GM23248 (cell line): ENCODE results near the gene ALDH3A1.

Experiments used
- EZH2 ChIP-seq: fragments of 200-600 bp; sonication (generic); IDR thresholded peaks from 2 replicates; pipeline ENCODE4 v1.6.1; 2018; ENCODE audit warnings: antibody characterized with exemption, mild to moderate bottlenecking; ENCODE audit not compliant: insufficient read depth, poor library complexity, severe bottlenecking
- EZH2phosphoT487 ChIP-seq: fragments of 200-600 bp; sonication (generic); IDR thresholded peaks from 2 replicates; pipeline ENCODE4 v1.6.1; 2018; ENCODE audit warnings: antibody characterized with exemption, moderate library complexity, mild to moderate bottlenecking, low read depth; ENCODE audit not compliant: insufficient read depth

GRCh38 chr17:19727501-19728078 lies 20.5 kb downstream of the ALDH3A1 start:
- TF ChIP-seq EZH2 (no peak), EZH2phosphoT487 (no peak)
